Activated CD4-positive, alpha-beta T cell treated with anti-CD3 and anti-CD28 coated beads for 1 hour (primary cell): ENCODE results near the gene IFIT1.
"Not testable (repeated sequence)": the region's sequence is repeated elsewhere in the genome, so short reads cannot be mapped to it uniquely, and the experiment has no call there.

Source experiments
- DNase-seq: peaks from one replicate; pipeline ENCODE4 v3.0.0-alpha.2; 2020

IFIT1 gene

DNA sequence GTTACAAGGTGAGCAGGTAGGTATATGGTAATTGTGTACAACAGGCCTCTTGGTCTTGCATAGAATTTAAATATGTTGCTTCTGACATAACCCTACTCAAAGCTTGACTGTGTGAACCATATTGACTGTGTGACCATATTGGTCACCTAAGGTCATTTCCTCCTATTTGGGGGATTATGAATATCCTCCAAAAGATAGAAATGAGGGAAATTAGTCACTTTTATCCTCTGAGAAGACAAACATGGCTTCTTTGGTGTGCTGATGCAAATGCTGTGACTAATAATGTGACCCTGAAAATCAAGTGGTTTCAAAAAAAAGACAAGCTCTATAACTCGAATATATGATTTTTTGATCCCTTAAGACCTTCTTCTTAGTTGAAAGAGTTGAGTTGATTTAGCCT, 49.9 kb downstream of the IFIT1 start:
- DNase-seq = no peak

- not testable (repeated sequence) for DNase-seq
These were observed 52.4 kb downstream of the IFIT1 start for GRCh38 chr10:89444819-89445218.

GRCh38 chr10:89450901-89451300, 58.5 kb downstream of the IFIT1 start:
- no peak for DNase-seq

DNA sequence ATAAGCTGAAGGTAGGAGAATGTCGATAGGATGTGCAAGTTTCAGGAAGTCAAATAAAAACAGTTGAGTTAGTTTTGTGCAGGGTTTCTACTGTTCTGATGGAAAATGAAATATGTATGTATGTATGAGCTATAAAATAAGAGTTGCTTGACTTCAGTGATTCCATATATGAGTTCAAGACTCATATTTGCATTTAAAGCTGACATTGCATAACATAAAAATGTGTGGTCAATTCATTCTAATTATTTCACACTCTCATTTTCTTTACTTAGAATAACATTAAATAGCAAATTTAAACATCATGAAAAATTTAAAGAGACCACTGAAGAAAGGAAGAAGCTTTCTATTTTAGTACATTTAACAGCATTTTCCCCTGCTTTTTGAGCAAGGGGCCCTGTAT, 59.8 kb downstream of the IFIT1 start:
- no peak for DNase-seq

DNA sequence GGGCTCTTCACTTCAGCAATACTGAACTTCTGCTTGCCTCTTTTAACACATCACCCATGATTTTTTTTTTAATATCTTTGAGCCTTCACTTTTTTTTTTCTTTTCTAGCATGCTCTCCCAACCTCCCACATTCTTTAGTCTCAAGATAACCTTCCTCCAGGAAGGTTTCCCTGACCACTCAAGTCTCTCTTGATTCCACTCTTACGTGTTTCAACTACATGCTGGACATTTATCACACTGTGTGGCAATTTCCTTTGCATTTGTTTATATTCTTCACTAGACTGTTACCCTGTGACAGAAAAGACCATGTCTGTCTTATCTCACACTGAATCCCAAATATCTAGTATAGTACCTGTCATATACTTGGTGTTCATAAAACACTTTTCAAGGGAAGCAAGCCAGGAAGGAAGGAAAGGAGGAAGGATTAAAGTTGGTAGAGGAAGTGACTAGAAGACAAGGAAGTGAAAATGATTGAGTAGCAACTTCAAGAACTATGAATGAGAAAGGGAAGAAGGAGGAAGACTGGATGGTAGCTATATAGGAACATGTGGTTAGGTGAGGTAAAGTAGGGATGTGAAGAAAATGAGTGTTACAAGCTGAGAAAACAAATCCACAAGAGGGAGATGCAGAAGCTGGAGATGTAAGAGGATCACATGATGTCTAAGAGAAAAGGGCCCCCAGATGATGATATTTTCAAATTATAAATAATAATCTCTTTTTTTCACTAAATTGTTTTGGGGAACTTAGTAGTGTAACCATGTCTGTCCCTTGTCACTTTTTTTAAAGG, 62.3 kb downstream of the IFIT1 start:
- no peak for DNase-seq
